ENCODE measurements around the gene ZNF225.

DNA sequence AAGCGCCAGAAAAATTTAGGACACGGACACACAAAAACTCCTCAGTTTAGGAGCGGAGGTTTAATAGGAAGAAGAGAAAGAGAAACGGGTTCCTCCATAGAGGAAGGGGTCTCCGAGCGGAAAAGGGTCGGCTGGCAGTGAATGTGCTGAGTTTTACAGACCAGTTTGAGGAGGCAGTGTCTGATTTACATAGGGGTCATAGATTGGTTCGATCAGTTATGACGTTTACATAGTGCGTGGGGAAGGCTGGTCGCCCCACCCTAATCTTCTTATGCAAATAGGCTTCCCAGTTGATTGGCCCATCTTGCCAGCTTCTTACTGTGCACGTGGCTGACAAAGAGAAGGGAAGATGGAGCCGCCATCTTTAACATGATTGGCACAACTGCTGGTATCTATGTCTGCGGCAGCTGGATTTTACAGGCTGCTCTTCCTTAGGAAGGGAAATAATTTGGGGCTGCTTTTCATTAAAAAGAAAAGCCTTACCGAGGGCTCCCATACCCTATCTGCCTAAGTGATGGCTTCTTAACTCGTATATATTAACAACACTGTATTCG, 1.2 kb upstream of the ZNF225 start:
- TF ChIP-seq GATA2 (IDR thresholded peaks at IDR 0.05; ENCODE audit: low read depth, low read length) (no peak), GATA3 (IDR thresholded peaks at IDR 0.05; ENCODE audit: low read depth, low read length) (no peak)
